ENCODE results near the gene EPHB1.

GRCh38 chr3:134904241-134904771, 109.2 kb downstream of the EPHB1 start:
- no peak for TF ChIP-seq CTCF (IDR thresholded peaks at IDR 0.05)
- TF ChIP-seq POLR2A (IDR thresholded peaks at IDR 0.05): no peak
